ENCODE results near the gene PCDHGA1. TPM values are rescaled to one million over a fixed set of nuclear protein-coding genes. Genes with fewer than 3 reads are reported as not detected.

Gene PCDHGA1
- total and polyA plus RNA-seq, 9 of the 15 experiments (the other 6 are each of a cell fraction or from before 2014, with no cell fraction given): 0.05 to 0.26 (median 0.18) TPM; not detected in 2

DNA sequence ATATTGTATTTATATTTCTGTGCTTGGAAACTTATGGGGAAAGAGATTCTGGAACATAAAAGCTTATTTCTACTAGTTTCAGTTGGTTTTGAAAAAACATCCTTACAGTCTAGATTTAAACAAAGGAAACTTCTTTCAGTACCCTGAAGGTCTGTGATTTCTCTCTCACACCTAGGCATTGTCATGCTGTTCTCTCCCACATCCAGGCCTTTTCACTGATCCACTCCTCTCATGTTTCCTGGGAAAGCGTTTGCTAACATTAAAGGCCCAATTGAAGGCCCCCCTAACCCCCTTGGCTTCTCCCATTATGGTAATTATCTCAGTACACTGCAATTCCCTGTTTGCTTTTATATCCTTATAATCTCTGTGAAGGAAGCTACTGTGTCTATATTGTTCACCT is 12.5 kb downstream of the PCDHGA1 start (continued):
- TF ChIP-seq, protein P1, sequence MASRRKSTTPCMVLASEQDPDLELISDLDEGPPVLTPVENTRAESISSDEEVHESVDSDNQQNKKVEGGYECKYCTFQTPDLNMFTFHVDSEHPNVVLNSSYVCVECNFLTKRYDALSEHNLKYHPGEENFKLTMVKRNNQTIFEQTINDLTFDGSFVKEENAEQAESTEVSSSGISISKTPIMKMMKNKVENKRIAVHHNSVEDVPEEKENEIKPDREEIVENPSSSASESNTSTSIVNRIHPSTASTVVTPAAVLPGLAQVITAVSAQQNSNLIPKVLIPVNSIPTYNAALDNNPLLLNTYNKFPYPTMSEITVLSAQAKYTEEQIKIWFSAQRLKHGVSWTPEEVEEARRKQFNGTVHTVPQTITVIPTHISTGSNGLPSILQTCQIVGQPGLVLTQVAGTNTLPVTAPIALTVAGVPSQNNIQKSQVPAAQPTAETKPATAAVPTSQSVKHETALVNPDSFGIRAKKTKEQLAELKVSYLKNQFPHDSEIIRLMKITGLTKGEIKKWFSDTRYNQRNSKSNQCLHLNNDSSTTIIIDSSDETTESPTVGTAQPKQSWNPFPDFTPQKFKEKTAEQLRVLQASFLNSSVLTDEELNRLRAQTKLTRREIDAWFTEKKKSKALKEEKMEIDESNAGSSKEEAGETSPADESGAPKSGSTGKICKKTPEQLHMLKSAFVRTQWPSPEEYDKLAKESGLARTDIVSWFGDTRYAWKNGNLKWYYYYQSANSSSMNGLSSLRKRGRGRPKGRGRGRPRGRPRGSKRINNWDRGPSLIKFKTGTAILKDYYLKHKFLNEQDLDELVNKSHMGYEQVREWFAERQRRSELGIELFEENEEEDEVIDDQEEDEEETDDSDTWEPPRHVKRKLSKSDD (conservative IDR thresholded peaks at IDR 0.05; ENCODE audit: low read length): no peak
- TF ChIP-seq, protein P2, sequence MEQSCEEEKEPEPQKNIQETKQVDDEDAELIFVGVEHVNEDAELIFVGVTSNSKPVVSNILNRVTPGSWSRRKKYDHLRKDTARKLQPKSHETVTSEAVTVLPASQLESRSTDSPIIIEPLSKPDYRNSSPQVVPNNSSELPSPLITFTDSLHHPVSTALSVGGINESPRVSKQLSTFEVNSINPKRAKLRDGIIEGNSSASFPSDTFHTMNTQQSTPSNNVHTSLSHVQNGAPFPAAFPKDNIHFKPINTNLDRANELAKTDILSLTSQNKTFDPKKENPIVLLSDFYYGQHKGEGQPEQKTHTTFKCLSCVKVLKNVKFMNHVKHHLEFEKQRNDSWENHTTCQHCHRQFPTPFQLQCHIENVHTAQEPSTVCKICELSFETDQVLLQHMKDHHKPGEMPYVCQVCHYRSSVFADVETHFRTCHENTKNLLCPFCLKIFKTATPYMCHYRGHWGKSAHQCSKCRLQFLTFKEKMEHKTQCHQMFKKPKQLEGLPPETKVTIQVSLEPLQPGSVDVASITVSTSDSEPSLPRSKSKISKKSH (CRISPR knock-in tag; IDR thresholded peaks at IDR 0.05): no peak

DNA sequence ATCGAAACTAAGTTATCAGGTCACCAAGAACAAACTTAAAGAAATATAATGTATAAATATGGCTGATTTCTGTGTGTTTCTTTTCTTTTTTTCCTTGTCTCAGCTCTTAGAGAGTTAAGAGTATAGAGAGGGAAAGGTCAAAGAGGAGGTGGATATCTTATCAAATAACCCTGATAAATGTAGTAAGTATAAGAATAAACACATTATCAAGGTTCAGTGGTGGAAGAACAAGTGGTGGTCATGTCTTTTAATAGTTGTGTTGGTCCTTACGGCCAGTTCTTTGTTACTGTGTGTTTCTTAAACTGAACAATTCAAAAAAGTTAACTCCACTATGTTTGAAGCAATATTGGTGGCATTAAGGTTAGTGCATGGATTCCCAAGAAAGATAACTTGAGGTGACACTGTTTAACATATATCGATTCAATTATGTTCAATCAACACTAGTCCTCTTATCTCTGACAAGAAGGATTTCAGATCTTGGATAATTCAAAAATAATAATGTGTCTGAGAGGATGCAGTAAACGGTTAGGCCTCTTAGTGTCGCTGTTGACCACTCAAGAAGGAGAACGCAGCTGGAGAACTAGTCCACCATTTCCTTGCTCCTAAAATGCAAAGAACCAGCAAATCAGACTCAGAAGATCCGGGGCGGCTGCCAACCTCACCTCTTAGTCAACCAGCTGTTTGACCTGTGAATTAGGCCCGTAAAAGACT is 13.1 kb downstream of the PCDHGA1 start, which contains the start of gene PCDHGA3:
TSS of gene PCDHGA3 (plus strand) at position 588 of the 711 bp plus-strand sequence. CDS start 205 bp downstream, outside the sequence.
- Histone ChIP-seq H3K27ac (ENCODE audit: extremely low read depth, low read depth, low read length) (no peak within 1 kb of the TSS), H3K4me2 (ENCODE audit: insufficient read depth, low read length) (peak within 1 kb of the TSS; percentile 72), H2AFZ (ENCODE audit: low read depth, low read length) (peak within 1 kb of the TSS; percentile 89), H3K4me1 (replicated peaks in 1 of 2; ENCODE audit: control insufficient read depth in 2 of 2, insufficient read depth in 2 of 2, low read length in 2 of 2) (peaks cover 0 to 9% of the 10 kb centered on the region in 2 experiments; a peak in 3 of 5 replicates), H3K36me3 (ENCODE audit: control insufficient read depth, insufficient read depth, low read length) (no peaks in the 10 kb centered on the region), H3K9me1 (ENCODE audit: control insufficient read depth, insufficient read depth, low read length) (no peaks in the 10 kb centered on the region), H3K79me2 (ENCODE audit: control insufficient read depth, insufficient read depth, low read length) (no peaks in the 10 kb centered on the region), H4K20me1 (replicated peaks; ENCODE audit: control insufficient read depth, insufficient read depth, low read length) (no peaks in the 10 kb centered on the region), H3K9me3 (replicated peaks; ENCODE audit: control insufficient read depth, insufficient read depth, low read depth, low read length) (no peaks in the 10 kb centered on the region), H3K9ac (ENCODE audit: insufficient read depth in 1 of 2, low read depth in 2 of 2, low read length in 2 of 2) (peak within 1 kb of the TSS; percentile 37 to 39), H3K27me3 (ENCODE audit: control insufficient read depth in 2 of 2, insufficient read depth in 2 of 2, low read length in 2 of 2) (peaks cover 10 to 26% of the 10 kb centered on the region in 2 experiments; a peak in 4 of 5 replicates), H3K4me3 (peak within 1 kb of the TSS; percentile 40)
- intact Hi-C loops (cut with micrococcal nuclease): loop anchor here (5.0 kb wide), 1 partner anchor 169 kb away; no protein-coding TSS in a partner anchor
- ChIA-PET POLR2A (interaction anchor here (1.1 kb wide), 1 partner anchor 221 kb away, joined by 4 read pairs; no protein-coding TSS in a partner anchor), CTCF (ENCODE audit: low intra/inter-chr PET ratio) (interaction anchor here (0.7 to 2.0 kb wide), 4 partner anchors 20 to 217 kb away, joined by 3 to 4 read pairs (median 4); no protein-coding TSS in a partner anchor)
- FAIRE-seq (peak; percentile 69), DNase-seq (ENCODE audit: extremely low read depth in 1 of 4, low spot score in 3 of 4) (peak; percentile 48 to 67 (median 50)), ATAC-seq (peak; percentile 80)
- 5% methylated on average over 9 of the region's 9 CpGs for WGBS (ENCODE audit: insufficient coverage, low coverage, missing lambda C conversion rate)
- in situ Hi-C loops (cut with MboI): no loop called here
- BruUV-seq (replicated peaks): no TSS peak
- TF ChIP-seq, protein P3, sequence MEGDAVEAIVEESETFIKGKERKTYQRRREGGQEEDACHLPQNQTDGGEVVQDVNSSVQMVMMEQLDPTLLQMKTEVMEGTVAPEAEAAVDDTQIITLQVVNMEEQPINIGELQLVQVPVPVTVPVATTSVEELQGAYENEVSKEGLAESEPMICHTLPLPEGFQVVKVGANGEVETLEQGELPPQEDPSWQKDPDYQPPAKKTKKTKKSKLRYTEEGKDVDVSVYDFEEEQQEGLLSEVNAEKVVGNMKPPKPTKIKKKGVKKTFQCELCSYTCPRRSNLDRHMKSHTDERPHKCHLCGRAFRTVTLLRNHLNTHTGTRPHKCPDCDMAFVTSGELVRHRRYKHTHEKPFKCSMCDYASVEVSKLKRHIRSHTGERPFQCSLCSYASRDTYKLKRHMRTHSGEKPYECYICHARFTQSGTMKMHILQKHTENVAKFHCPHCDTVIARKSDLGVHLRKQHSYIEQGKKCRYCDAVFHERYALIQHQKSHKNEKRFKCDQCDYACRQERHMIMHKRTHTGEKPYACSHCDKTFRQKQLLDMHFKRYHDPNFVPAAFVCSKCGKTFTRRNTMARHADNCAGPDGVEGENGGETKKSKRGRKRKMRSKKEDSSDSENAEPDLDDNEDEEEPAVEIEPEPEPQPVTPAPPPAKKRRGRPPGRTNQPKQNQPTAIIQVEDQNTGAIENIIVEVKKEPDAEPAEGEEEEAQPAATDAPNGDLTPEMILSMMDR (IDR thresholded peaks at IDR 0.05 in 2 of 3, conservative IDR thresholded peaks at IDR 0.05 in 1 of 3; ENCODE audit: insufficient read depth in 2 of 3, low read depth in 1 of 3, low read length in 3 of 3): peak; percentile 60 to 79 (median 74); a peak in 5 of 6 replicates

Data from K562 (cell line).